ENCODE data around the gene DDIT3. TPM values are rescaled to one million over a fixed set of nuclear protein-coding genes. Genes with fewer than 3 reads are reported as not detected.
"Not testable (repeated sequence)": the region's sequence is repeated elsewhere in the genome, so short reads cannot be mapped to it uniquely, and the experiment has no call there.

DDIT3 gene
- total RNA-seq, 1 experiment from 2014 or later, result 19.1 TPM

DNA sequence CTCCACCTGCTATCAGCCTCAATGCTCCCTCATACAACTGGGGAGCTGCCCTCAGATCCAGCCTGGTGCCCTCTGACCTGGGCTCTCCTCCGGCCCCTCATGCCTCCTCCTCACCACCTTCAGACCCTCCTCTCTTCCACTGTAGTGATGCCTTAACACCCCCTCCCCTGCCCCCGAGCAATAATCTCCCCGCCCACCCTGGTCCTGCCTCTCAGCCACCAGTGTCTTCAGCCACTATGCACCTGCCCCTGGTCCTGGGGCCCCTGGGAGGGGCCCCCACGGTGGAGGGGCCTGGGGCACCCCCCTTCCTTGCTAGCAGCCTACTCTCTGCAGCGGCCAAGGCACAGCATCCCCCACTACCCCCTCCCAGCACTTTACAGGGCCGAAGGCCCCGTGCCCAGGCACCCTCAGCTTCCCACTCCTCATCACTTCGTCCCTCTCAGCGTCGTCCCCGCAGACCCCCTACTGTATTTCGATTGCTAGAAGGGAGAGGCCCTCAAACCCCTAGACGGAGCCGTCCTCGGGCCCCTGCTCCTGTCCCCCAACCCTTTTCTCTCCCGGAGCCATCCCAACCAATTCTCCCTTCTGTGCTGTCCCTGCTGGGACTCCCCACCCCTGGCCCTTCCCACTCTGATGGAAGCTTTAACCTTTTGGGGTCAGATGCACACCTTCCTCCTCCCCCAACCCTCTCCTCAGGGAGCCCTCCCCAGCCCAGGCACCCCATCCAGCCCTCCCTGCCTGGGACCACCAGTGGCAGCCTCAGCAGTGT, 5.5 kb upstream of the DDIT3 start:
- no peak for DNase-seq (ENCODE audit: low read depth)

- no peak for DNase-seq (ENCODE audit: low read depth)
These were observed 4.7 kb upstream of the DDIT3 start for GRCh38 chr12:57524814-57525614.

- DNase-seq (ENCODE audit: low read depth), result no peak
These were observed 3.6 kb upstream of the DDIT3 start for GRCh38 chr12:57523706-57524614.

DNA sequence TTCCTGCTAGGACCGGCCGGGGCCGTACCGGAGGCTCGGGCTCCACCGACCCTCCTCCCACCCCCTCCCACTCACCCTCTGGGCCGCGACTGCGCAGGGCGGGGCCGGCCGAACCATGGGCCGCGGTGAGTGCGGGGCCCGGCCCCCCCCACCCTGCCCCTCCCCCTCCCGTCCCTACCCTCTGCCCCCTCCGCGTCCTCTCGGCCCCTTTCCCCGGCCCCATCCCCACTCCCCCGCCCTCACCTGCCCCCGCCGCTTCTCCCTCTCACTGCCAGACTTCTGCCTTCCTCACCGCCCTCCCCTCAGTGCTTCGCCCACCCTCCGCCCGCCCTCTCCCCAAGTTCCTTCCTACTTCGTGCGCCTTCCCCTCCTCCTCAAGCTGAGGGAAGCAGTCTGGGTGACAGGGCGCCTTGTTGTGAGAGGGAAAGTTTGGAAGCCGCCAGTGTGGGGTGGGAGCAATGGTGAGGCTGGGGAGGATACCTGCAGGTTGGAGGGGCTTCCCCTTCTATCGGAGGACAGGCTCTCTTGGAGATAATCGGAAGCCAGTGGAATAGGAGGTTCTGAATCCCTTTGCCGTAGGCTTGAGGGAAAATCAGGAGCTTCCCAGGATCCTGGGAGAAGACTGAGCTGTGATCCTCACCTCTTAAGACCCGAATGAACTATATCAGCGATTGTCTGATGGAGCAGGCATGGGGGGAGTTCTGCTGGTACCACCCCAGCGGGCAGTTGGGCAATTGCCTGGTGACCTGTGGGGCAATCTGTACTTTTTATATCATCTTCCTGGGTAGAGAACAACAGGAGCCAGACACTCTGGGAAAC, 2.8 kb upstream of the DDIT3 start:
- DNase-seq (ENCODE audit: low read depth), result peak; percentile 24

GRCh38 chr12:57522011-57522886, 1.9 kb upstream of the DDIT3 start, which contains the start of gene MBD6:
MBD6 (plus strand) TSS chr12:57522824; CDS start chr12:57524304, 1,480 bp downstream.
- DNase-seq (ENCODE audit: low read depth), result peak; percentile 92

DNA sequence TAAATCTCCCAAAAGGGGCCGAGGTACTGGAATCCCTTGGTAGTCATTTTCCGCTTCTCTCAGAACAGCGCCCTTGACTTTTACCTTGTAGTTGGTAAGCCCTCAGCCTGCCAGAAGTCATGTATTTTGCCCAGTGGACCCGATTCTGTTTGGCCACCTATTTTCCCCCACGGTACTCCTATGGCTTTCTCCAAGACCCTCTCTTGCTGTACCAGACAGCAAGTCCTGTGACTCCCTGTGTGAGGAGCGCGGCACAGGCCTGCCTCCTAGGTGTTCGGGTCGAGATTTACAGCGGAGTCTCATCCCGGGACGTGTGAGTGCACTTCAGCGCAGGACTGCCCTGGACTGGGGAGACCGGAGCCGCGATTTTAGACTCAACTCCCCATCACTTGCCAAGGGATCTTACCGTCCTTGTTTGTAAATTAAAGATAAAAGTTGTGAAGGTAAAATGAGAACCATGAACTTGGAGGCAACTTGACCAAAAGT, 1.3 kb upstream of the DDIT3 start:
- DNase-seq (ENCODE audit: low read depth), result peak; percentile 59

DNA sequence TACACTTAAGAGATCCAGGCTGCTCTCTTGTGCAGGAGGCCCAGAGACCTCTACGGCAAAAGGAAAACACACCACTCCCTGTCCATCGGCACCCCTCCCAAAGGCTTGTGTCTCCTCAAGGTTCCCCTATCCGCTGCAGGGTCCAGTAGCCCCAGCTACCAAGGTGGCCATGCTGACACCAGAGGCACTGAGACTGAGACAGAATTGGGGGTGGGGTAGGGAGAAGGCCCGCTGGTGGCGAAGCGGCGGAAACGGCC, 590 bp downstream of the DDIT3 start:
- no peak for DNase-seq (ENCODE audit: low read depth)

DNA sequence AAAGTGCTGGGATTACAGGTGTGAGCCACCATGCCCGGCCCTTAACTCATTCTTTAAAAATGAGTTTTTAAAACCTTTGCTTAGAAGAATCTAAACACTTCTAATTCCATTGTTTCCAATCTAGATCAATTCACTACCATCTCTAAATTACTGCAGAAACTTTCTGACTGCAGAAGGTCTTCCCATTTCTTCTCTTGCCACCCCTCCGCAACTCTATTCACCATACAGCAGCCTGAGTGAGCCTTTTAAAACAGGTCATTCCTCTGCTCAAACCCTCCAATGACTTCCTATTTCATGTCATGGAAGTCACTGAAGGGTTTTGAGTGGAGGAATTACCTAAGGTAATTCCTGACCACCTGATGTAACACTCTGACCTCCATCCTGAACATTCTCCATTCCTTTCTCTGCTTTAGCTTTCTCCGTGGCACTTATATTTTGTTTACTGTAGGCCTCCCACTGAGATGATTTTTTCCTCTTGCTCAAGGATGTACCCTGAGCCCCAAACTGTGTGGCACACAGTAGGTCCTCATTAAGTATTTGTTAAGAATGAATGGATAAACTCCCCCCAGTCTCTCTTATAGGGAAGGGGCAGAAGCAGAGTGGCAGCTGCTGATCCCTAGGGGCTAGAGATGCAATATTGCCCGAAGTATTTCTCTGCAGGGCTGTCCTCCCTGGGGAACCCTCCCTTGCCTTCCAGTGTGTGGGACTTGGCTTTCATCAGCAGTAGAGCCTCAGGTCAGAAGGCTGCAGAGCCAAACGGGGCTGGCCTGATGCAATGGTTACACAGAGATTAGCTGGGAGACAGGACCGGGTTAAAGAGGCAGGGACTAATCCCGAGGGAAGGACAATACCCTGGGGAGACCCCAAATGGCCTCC, 1.2 kb downstream of the DDIT3 start:
- DNase-seq (ENCODE audit: low read depth), result peak; percentile 50

DNA sequence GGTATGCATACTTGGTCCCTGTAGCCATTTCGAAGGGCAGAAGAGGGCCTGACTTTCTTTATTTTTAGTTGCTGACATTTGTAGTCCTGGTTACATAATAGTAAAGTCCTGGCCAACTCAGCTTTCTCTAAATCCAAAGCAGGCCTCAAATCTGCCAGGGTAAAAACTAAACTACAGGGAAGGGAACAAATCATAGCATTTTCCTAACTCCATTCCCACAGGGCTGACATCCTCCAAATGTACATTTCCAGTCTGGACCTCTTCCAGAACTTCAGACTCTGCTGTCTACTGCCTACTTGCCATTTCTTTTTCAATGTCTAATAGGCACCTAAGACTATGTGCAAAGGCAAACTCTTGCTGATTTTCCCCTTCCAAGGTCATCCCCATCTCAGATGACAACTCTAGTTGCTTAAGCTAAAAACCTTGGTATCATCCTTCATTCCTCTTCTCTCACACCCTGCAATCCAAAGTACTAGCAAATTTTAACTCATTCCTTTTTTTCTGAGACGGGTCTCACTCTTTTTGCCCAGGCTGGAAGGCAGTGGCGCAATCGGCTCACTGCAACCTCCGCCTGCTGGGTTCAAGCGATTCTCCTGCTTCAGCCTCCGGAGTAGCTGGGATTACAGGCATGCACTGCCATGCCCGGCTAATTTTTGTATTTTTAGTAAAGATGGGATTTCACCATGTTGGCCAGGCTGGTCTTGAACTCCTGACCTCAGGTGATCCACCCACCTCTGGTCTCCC, 2.0 kb downstream of the DDIT3 start:
- DNase-seq (ENCODE audit: low read depth), result no peak

DNA sequence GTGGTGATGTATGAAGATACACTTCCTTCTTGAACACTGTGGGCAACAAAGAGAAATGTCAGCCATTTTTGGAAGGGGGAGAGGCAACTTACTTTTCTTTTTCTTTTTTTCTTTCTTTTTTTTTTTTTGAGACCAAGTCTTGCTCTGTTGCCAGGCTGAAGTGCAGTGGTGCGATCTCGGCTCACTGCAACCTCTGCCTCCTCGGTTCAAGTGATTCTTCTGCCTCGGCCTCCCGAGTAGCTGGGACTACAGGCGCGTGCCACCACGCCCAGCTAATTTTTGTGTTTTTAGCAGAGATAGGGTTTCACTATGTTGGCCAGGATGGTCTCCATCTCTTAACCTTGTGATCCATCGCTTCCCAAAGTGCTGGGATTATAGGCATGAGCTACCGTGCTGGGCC, 2.6 kb downstream of the DDIT3 start:
- not testable (repeated sequence) for DNase-seq (ENCODE audit: low read depth)

DNA sequence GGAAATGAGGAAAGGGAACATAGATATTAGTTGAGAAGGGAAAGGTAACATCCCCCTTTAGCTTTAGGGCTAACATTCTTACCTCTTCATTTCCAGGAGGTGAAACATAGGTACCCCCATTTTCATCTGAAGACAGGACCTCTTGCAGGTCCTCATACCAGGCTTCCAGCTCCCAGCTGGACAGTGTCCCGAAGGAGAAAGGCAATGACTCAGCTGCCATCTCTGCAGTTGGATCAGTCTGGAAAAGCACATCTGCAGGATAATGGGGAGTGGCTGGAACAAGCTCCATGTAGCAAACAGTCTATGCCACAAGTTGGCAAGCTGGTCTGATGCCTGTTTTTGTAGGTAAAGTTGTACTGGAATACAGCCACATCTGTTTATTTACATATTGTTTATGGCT, 3.1 kb downstream of the DDIT3 start:
- DNase-seq (ENCODE audit: low read depth), result peak; percentile 72

- no peak for DNase-seq (ENCODE audit: low read depth)
These were observed 3.6 kb downstream of the DDIT3 start for GRCh38 chr12:57516617-57517153.

GRCh38 chr12:57515934-57516541, 4.3 kb downstream of the DDIT3 start:
- DNase-seq (ENCODE audit: low read depth), result no peak

DNA sequence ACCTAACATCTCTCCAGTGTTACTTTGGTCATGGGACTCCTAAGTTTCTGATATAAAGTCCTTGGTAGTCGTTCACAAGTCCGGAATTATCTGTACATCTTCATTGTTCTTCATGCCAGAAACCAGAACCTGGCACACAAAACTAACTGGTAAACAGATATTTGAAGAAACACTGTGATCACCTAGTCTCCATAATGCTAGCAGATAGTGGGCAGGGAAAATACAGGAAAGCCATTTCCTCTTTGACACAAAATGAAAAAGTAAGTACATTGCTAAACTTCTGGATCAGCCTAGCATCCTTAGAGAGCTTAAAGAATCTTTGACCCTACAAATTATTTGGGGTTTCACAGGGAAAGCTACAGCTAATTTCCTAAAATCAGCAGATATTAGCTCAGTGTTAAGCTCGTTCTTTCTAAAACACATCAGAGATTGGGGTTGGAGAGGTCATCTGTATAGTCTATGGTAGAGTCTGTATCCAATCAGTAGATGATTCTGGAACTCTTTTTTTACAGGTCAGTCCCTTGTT, 4.8 kb downstream of the DDIT3 start:
- no peak for DNase-seq (ENCODE audit: low read depth)

GRCh38 chr12:57514720-57515407, 5.5 kb downstream of the DDIT3 start:
- DNase-seq (ENCODE audit: low read depth), result no peak

GRCh38 chr12:57514246-57514645, 6.1 kb downstream of the DDIT3 start:
- not testable (repeated sequence) for DNase-seq (ENCODE audit: low read depth)

- DNase-seq (ENCODE audit: low read depth), result not testable (repeated sequence)
These were observed 6.6 kb downstream of the DDIT3 start for GRCh38 chr12:57513677-57514076.

Measured in RPMI7951 (cell line).